SW480 (cell line): ENCODE results near the gene SAPCD2.

Experiments
- DNase-seq: peaks from one replicate; pipeline ENCODE4 v3.0.0-alpha.2; 2016; ENCODE audit warnings: low spot score

SAPCD2 gene

GRCh38 chr9:137017071-137017470 is 53.3 kb downstream of the SAPCD2 start:
- DNase-seq: no peak

- DNase-seq: no peak
These were observed 53.9 kb downstream of the SAPCD2 start for GRCh38 chr9:137016436-137016835.

GRCh38 chr9:137015976-137016375 is 54.4 kb downstream of the SAPCD2 start:
- DNase-seq: no peak

GRCh38 chr9:137015540-137015930 is 54.8 kb downstream of the SAPCD2 start:
- no peak for DNase-seq

- DNase-seq: no peak
These were observed 55.4 kb downstream of the SAPCD2 start for GRCh38 chr9:137014776-137015539.

- no peak for DNase-seq
These were observed 56.2 kb downstream of the SAPCD2 start for GRCh38 chr9:137014166-137014565.

- no peak for DNase-seq
These were observed 56.8 kb downstream of the SAPCD2 start for GRCh38 chr9:137013571-137013940.

- no peak for DNase-seq
These were observed 57.4 kb downstream of the SAPCD2 start for GRCh38 chr9:137012694-137013570.
